ENCODE results near the gene FNDC8. TPM values are rescaled to one million over a fixed set of nuclear protein-coding genes. Genes with fewer than 3 reads are reported as not detected.
A peak's percentile ranks its signal among the peaks of the same experiment; 100 is the strongest.

Gene FNDC8
- total RNA-seq, 1 donor from 2014 or later: not detected

DNA sequence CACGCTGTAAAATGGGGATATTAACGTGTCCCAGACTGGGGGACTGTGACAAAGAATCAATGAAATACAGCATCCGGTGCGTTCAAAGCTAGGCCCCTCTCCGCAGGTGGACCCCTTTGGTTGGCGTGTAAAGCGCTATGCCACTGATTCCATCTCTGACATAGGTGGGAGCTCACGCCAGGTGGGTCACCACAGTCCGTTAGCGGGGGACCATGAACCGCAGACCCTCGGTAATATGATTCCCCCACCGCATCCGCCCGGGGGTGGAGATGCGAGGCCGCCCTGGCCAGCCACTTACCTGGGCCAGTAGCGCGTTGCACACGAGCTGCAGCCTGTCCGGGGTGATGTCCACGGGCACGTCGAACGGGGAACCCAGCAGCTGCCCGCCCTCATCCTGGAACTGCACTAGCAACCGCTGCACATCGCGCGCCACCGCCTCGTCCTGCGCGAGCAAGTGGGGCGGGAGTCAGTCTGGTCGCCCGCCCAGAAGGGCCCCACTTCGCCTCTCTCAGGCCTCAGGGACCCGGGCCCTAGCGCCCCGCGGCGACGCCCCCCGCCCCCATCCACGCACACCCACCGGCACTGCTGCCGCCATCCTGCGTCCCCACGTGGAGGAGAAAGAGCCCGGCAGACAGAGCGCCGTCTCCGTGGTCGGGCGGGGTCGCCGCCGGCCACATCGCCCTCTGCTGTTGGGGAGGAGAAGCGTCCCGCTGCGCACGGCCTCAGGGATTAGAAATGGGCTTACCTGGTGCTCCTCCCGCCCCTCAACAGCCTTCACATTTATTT is 20.5 kb downstream of the FNDC8 start, which contains the start of gene NLE1:
NLE1 (minus strand) TSS at position 623 of the 786 bp plus-strand sequence; CDS start at position 595, 28 bp downstream.
- DNase-seq (ENCODE audit: low read depth): no peak
- TF ChIP-seq, protein P1, sequence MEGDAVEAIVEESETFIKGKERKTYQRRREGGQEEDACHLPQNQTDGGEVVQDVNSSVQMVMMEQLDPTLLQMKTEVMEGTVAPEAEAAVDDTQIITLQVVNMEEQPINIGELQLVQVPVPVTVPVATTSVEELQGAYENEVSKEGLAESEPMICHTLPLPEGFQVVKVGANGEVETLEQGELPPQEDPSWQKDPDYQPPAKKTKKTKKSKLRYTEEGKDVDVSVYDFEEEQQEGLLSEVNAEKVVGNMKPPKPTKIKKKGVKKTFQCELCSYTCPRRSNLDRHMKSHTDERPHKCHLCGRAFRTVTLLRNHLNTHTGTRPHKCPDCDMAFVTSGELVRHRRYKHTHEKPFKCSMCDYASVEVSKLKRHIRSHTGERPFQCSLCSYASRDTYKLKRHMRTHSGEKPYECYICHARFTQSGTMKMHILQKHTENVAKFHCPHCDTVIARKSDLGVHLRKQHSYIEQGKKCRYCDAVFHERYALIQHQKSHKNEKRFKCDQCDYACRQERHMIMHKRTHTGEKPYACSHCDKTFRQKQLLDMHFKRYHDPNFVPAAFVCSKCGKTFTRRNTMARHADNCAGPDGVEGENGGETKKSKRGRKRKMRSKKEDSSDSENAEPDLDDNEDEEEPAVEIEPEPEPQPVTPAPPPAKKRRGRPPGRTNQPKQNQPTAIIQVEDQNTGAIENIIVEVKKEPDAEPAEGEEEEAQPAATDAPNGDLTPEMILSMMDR (IDR thresholded peaks at IDR 0.05; ENCODE audit: insufficient read depth, low read length, poor library complexity, severe bottlenecking): peak; percentile 97
- Histone ChIP-seq H3K36me3 (ENCODE audit: control insufficient read depth, insufficient read depth, low read length) (peaks cover 3% of the 10 kb centered on the region), H3K27me3 (ENCODE audit: control insufficient read depth, insufficient read depth, low read length) (no peaks in the 10 kb centered on the region), H3K4me3 (ENCODE audit: low read depth, low read length) (peak within 1 kb of the TSS; percentile 98)

DNA sequence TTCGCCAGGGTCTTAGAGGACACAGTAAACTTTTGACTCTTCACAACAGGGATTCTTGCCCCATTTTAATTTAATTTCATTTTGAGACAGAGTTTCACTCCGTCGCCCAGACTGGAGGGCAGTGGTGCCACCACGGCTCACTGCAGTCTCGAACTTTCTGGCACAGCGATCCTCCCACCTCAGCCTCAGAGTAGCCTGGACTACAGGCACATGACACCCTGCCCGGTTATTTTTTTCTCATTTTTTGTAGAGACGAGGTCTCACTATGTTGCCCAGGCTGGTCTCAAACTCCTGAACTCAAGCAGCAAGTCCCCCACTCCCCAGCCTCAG is 21.0 kb downstream of the FNDC8 start:
- DNase-seq (ENCODE audit: low read depth): no peak

DNA sequence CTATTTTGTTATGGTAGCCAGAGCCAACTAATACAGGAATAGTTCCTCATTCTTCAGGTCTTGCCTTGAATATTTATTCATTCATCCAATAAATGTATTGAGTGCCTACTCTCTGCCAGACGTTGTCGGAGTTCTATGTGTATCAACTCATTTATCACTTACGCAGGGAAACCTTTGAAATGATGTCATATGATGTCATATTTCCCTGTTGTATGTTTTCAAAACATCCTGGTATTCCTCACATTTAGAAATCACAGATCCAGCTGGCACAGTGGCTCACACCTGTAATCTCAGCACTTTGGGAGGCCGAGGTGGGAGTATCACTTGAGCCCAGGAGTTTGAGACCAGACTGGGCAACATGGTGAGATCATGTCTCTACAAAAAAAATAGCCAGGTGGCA is 23.4 kb downstream of the FNDC8 start:
- peaks cover 4% of the 10 kb centered on the region for H3K27me3 ChIP-seq (ENCODE audit: control insufficient read depth, insufficient read depth, low read length)
- DNase-seq (ENCODE audit: low read depth): no peak
- no peaks in the 10 kb centered on the region for H3K36me3 ChIP-seq (ENCODE audit: control insufficient read depth, insufficient read depth, low read length)
- TF ChIP-seq, protein P1 (IDR thresholded peaks at IDR 0.05; ENCODE audit: insufficient read depth, low read length, poor library complexity, severe bottlenecking): no peak
- H3K4me3 ChIP-seq (ENCODE audit: low read depth, low read length): no peak overlapping the region

More for the DNA sequence above, 21.0 kb downstream of the FNDC8 start:
- no peaks in the 10 kb centered on the region for H3K27me3 ChIP-seq (ENCODE audit: control insufficient read depth, insufficient read depth, low read length)
- H3K36me3 ChIP-seq (ENCODE audit: control insufficient read depth, insufficient read depth, low read length): peaks cover 1% of the 10 kb centered on the region
- H3K4me3 ChIP-seq (ENCODE audit: low read depth, low read length): peak overlapping the region; percentile 98
- TF ChIP-seq, protein P1 (IDR thresholded peaks at IDR 0.05; ENCODE audit: insufficient read depth, low read length, poor library complexity, severe bottlenecking): no peak

DNA sequence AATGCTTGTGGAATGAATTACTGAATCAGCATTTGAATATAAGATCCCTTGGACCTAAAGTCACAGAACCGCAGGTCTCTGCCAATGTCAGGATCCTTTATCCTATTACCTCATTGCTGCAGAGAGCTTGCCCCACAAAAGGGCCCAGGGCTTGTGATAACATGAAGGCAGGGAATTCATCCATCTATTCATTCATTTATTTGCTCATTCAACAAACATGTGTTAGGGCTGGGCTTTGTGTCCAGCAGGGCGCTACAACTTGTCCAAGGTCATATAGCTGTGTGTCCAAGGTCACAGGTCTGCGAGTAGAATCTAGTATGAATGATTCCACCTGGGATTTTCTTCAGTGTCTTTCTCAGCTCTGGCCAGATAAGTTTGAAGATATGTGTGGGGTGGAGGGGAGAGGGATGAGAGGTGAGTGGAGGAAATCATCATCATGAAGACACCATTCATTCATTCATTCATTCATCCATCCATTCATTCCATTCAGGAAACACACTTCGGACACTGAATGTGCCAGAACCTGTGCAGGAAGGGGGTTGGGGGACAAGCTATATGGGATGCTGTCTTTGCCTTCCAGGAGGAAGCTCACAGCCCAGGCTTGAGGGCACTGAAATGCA is 24.9 kb downstream of the FNDC8 start:
- Histone ChIP-seq H3K4me3 (ENCODE audit: low read depth, low read length) (no peak overlapping the region), H3K27me3 (ENCODE audit: control insufficient read depth, insufficient read depth, low read length) (peaks cover 4% of the 10 kb centered on the region), H3K36me3 (ENCODE audit: control insufficient read depth, insufficient read depth, low read length) (no peaks in the 10 kb centered on the region)
- TF ChIP-seq, protein P1 (IDR thresholded peaks at IDR 0.05; ENCODE audit: insufficient read depth, low read length, poor library complexity, severe bottlenecking): no peak
- no peak for DNase-seq (ENCODE audit: low read depth)

DNA sequence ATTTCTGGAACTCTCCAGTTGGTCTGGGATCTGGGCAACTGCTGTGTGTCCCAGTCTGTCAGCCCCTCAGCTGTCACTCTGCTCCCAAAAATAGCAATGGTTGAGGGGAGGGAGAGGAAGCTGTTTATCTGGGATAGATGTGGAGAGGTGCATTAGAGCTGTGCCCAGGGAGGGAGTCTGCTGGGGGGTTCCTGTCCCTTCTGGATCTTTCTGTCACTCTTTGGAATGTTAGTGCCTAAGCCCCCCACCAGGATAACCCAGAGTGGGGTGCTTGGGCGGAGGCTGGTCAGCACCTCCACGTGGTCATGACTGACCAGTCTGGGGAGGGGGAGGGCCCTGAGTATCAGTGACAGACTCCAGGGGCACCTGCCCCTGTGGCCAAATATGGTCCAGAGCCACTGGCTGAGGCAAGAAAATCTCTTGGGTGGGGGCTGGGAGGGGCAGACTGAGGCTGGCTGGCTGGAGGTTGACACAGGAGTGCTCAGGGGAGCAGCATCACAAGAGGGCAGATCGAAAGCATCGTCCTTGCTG is 26.0 kb downstream of the FNDC8 start, which contains the start of gene UNC45B:
UNC45B (plus strand) TSS at position 443 of the 531 bp plus-strand sequence. CDS start 447 bp downstream, outside the sequence.
- Histone ChIP-seq H3K36me3 (ENCODE audit: control insufficient read depth, insufficient read depth, low read length) (no peaks in the 10 kb centered on the region), H3K4me3 (ENCODE audit: low read depth, low read length) (no peak within 1 kb of the TSS), H3K27me3 (ENCODE audit: control insufficient read depth, insufficient read depth, low read length) (peaks cover 4% of the 10 kb centered on the region)
- DNase-seq (ENCODE audit: low read depth): no peak
- TF ChIP-seq, protein P1 (IDR thresholded peaks at IDR 0.05; ENCODE audit: insufficient read depth, low read length, poor library complexity, severe bottlenecking): no peak

All from kidney epithelial cell (primary cell).